ENCODE measurements around the gene NAA25. TPM values are rescaled to one million over a fixed set of nuclear protein-coding genes. Genes with fewer than 3 reads are reported as not detected.
A peak's percentile ranks its signal among the peaks of the same experiment; 100 is the strongest.
"Not testable (repeated sequence)": the region's sequence is repeated elsewhere in the genome, so short reads cannot be mapped to it uniquely, and the experiment has no call there.

Gene NAA25
- total and polyA plus RNA-seq, 5 experiments from 2014 or later = 8.7 to 44.0 (median 17.3) TPM

GRCh38 chr12:112115259-112116045 lies 6.9 kb upstream of the NAA25 start:
- Mint-ChIP-seq H3K27ac (peak overlapping the region in 1 of 10 donors; percentile 11), H3K36me3 (no peaks in the 10 kb centered on the region), H3K4me3 (no peak overlapping the region), H3K9me3 (no peaks in the 10 kb centered on the region), H3K4me1 (peaks cover 6 to 11% (median 7%) of the 10 kb centered on the region in 4 donors), H3K27me3 (no peaks in the 10 kb centered on the region)
- POLR2A ChIA-PET = interaction anchor here (0.7 to 1.4 kb wide), 2 partner anchors 17 to 303 kb away, joined by 3 read pairs; partner anchors contain the start of gene PTPN11
- no peak for ATAC-seq
- DNase-seq = no peak

DNA sequence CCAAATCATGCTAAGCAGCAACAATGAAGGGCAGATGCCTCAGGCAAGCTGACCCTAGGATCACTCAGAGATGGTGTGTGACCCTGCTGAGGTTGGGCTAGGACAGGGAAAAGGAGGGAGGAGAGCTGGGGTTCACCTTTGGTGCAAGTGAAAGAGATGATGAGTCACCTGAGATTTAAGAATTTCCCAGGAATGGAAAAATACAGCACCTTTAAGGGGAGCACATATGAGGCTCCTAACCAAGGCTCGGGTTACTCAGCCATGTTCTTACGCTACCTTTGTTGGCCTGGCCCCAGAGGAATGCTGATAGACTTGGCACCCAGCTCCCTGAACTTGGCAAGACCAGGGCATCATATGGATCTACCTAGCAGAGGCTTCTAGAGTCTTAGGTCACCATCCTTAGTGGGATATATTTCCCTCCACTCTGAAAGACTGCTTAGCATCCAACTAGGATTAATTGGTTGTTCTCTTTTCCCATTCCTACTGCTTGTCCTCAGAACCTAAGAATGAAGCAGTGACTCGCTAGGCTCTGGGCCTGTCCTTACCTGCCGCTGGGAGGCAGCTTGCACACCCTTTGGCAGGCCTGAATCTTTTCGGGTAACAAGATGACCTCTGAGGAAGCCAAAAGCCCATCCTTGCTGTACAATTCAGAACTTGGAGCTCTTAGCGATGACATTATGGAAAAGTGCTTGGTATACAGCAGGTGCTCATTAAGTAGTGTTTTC lies 4.0 kb upstream of the NAA25 start:
- Mint-ChIP-seq H3K36me3 (no peaks in the 10 kb centered on the region), H3K4me3 (no peak overlapping the region)
- POLR2A ChIA-PET = no interaction called here

GRCh38 chr12:112111931-112112330 lies 3.3 kb upstream of the NAA25 start:
- POLR2A ChIA-PET = no interaction called here
- H3K27me3 Mint-ChIP-seq = no peaks in the 10 kb centered on the region
- peaks cover 12 to 24% (median 20%) of the 10 kb centered on the region in 4 donors for H3K4me1 Mint-ChIP-seq
- peak overlapping the region in 1 of 10 donors; percentile 10 for H3K4me3 Mint-ChIP-seq
- no peaks in the 10 kb centered on the region for H3K36me3 Mint-ChIP-seq
- ATAC-seq (no peak), DNase-seq (no peak)
- peak overlapping the region in 2 of 10 donors; percentile 46 to 62 for H3K27ac Mint-ChIP-seq
- H3K9me3 Mint-ChIP-seq = no peaks in the 10 kb centered on the region

More for the DNA sequence above, 4.0 kb upstream of the NAA25 start:
- Mint-ChIP-seq H3K27ac (peak overlapping the region in 1 of 10 donors; percentile 62), H3K4me1 (peaks cover 8 to 20% (median 15%) of the 10 kb centered on the region in 4 donors), H3K27me3 (no peaks in the 10 kb centered on the region), H3K9me3 (no peaks in the 10 kb centered on the region)
- ATAC-seq (no peak), DNase-seq (no peak)

- Mint-ChIP-seq H3K27ac (peak overlapping the region in 3 of 10 donors; percentile 57 to 63 (median 60)), H3K4me1 (peaks cover 12 to 27% (median 21%) of the 10 kb centered on the region in 4 donors)
- DNase-seq, ATAC-seq, H3K4me3 Mint-ChIP-seq, H3K27me3 Mint-ChIP-seq, H3K36me3 Mint-ChIP-seq, H3K9me3 Mint-ChIP-seq: not testable (repeated sequence)
- POLR2A ChIA-PET = interaction anchor here (0.7 kb wide), 1 partner anchor 19 kb away, joined by 6 read pairs; no protein-coding TSS in a partner anchor
Measured at GRCh38 chr12:112110787-112111662, 2.4 kb upstream of the NAA25 start.

- ATAC-seq (no peak), DNase-seq (peak in 2 of 10 donors; percentile 4 to 17)
- Mint-ChIP-seq H3K27ac (peak overlapping the region; percentile 76 to 95 (median 93)), H3K4me1 (peaks cover 30 to 53% (median 50%) of the 10 kb centered on the region in 4 donors), H3K9me3 (no peaks in the 10 kb centered on the region), H3K4me3 (peak overlapping the region; percentile 81 to 98 (median 96)), H3K27me3 (no peaks in the 10 kb centered on the region), H3K36me3 (peaks cover 0 to 25% (median 0%) of the 10 kb centered on the region in 3 donors)
- POLR2A ChIA-PET = interaction anchor here (0.6 to 4.3 kb wide), 11 partner anchors 8 to 95 kb away, joined by 3 to 81 read pairs (median 3); partner anchors contain the start of genes ERP29, TMEM116 and TRAFD1
Measured at GRCh38 chr12:112107306-112108201, 1.0 kb downstream of the NAA25 start.

DNA sequence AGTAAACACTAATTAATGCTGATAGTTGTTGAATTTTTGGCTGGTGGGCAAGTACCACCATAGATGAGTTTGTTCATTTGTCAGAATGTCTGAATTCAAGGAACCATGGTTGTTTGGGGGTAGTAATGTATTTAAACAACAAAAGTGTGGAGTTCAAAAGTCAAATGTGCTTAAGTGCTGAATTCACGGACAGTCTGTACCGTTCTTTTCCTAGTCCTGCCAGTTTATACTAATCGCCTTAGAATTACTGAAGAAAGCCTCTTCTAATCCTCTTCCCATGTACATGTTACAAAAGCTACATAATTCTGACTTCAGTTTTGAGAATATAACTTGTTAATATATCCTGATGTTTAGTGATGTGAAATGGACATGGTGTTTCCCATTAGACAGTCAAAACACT lies 2.7 kb downstream of the NAA25 start:
- H3K27me3 Mint-ChIP-seq = no peaks in the 10 kb centered on the region
- DNase-seq = no peak
- H3K27ac Mint-ChIP-seq = peak overlapping the region in 6 of 10 donors; percentile 21 to 60 (median 30)
- no peak for ATAC-seq
- POLR2A ChIA-PET = interaction anchor here (1.7 to 4.3 kb wide), 2 partner anchors 20 to 93 kb away, joined by 5 to 81 read pairs; partner anchors contain the start of genes ERP29, TMEM116 and TRAFD1
- peaks cover 36 to 60% (median 56%) of the 10 kb centered on the region in 4 donors for H3K4me1 Mint-ChIP-seq
- no peaks in the 10 kb centered on the region for H3K9me3 Mint-ChIP-seq
- H3K36me3 Mint-ChIP-seq = peaks cover 3 to 37% (median 4%) of the 10 kb centered on the region in 3 donors
- peak overlapping the region in 7 of 10 donors; percentile 2 to 93 (median 35) for H3K4me3 Mint-ChIP-seq

GRCh38 chr12:112103758-112104503 lies 4.7 kb downstream of the NAA25 start:
- Mint-ChIP-seq H3K9me3 (no peaks in the 10 kb centered on the region), H3K27ac (peak overlapping the region in 6 of 10 donors; percentile 22 to 83 (median 50)), H3K27me3 (no peaks in the 10 kb centered on the region), H3K4me3 (peak overlapping the region in 3 of 10 donors; percentile 13 to 54 (median 26)), H3K36me3 (peaks cover 5 to 56% (median 6%) of the 10 kb centered on the region in 3 donors), H3K4me1 (peaks cover 35 to 60% (median 59%) of the 10 kb centered on the region in 4 donors)
- DNase-seq = no peak
- ATAC-seq = no peak
- POLR2A ChIA-PET = no interaction called here

DNA sequence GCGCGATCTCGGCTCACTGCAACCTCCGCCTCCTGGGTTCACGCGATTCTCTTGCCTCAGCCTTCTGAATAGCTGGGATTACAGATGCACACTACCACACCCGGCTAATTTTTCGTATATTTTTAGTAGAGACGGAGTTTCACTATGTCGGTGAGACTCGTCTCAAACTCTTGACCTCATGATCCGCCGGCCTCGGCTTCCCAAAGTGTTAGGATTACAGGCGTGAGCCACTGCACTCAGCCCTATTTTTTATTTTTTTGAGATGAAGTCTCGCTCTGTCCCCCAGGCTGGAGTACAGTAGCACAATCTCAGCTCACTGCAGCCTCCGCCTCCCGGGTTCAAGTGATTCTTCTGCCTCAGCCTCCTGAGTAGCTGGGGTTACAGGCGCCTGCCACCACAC lies 5.8 kb downstream of the NAA25 start:
- Mint-ChIP-seq H3K36me3 (peaks cover 6 to 67% (median 7%) of the 10 kb centered on the region in 3 donors), H3K27ac (peak overlapping the region in 2 of 10 donors; percentile 21 to 83), H3K4me1 (peaks cover 35 to 59% (median 55%) of the 10 kb centered on the region in 4 donors)
- H3K4me3 Mint-ChIP-seq, H3K9me3 Mint-ChIP-seq, DNase-seq, POLR2A ChIA-PET, ATAC-seq, H3K27me3 Mint-ChIP-seq: not testable (repeated sequence)

- DNase-seq (no peak), ATAC-seq (no peak)
- H3K27ac Mint-ChIP-seq = no peak overlapping the region
- H3K36me3 Mint-ChIP-seq = peaks cover 6 to 74% (median 7%) of the 10 kb centered on the region in 3 donors
- H3K4me1 Mint-ChIP-seq = peaks cover 29 to 55% (median 50%) of the 10 kb centered on the region in 4 donors
- no peak overlapping the region for H3K4me3 Mint-ChIP-seq
- H3K27me3 Mint-ChIP-seq = no peaks in the 10 kb centered on the region
- no peaks in the 10 kb centered on the region for H3K9me3 Mint-ChIP-seq
- POLR2A ChIA-PET = no interaction called here
Measured at GRCh38 chr12:112102127-112102526, 6.5 kb downstream of the NAA25 start.

DNA sequence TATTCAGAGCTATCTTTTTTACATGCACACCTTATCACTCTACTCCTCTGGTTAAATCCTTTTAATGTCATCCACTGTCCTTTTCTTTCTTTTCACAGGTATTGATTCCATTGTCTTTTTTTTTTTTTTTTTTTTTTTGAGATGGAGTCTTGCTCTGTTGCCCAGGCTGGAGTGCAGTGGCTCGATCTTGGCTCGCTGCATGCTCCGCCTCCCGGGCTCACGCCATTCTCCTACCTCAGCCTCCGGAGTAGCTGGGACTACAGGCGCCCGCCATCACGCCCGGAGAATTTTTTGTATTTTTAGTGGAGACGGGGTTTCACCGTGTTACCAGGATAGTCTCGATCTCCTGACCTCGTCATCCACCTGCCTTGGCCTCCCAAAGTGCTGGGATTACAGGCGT lies 8.1 kb downstream of the NAA25 start:
- H3K36me3 Mint-ChIP-seq = peaks cover 6 to 82% (median 10%) of the 10 kb centered on the region in 3 donors
- POLR2A ChIA-PET, ATAC-seq: not testable (repeated sequence)

More for the DNA sequence above, 8.1 kb downstream of the NAA25 start:
- H3K4me1 Mint-ChIP-seq = peaks cover 27 to 57% (median 50%) of the 10 kb centered on the region in 4 donors
- not testable (repeated sequence) for H3K4me3 Mint-ChIP-seq, H3K9me3 Mint-ChIP-seq, DNase-seq, H3K27me3 Mint-ChIP-seq
- peak overlapping the region in 2 of 10 donors; percentile 13 to 22 for H3K27ac Mint-ChIP-seq
